GM21423 (cell line): ENCODE results near the gene NFE2L2.
A peak's percentile ranks its signal among the peaks of the same experiment; 100 is the strongest.
"Not testable (repeated sequence)": the region's sequence is repeated elsewhere in the genome, so short reads cannot be mapped to it uniquely, and the experiment has no call there.

Experiments
- ATAC-seq: cut with Tn5 transposase; IDR thresholded peaks from one replicate; pipeline ENCODE4 v1.9.1; 2021; ENCODE audit warnings: mild to moderate bottlenecking, moderate library complexity; ENCODE audit not compliant: unreplicated experiment

Gene NFE2L2

DNA sequence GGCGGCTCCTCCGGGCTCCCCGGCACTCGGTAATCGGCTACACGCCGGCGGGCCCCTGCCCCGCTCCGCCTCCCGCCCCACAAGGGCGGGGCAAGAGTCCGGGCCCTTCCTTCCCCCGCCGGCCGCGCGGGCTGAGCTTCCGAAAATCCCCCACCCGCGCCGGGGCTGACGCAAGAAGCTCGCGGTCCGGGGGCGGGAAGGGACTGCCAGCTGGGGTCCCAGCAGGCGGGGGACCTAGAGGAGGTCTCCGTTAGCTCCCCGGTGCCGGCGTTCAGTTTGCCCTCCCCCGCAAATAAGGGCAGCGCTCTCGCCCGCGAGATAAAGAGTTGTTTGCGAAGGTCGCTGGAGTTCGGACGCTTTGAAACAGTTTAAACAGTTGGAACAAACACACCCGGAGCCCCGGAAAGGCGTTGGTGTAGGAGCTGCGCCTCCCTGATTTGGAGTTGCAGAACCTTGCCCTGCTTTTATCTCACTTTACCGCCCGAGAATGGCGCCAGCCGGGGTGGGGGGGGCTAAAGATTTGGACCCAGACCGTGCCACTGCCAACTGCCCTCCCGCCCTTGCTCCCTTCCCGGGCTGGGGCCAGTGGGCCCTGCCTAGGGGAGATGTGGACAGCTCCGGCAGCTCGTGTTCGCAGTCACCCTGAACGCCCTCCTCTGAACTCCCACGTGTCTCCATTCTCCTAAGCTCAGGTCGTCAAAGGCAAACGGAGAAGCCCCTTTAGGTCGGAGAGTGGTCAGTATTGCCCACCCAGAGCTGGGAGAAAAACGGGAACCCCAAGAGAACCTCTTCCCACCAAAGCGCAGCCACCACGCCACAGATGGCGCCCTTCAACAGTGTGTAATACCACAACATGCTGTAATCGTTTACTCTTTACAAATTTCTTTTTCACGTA lies at the start of gene NFE2L2:
NFE2L2 (minus strand) TSS at position 35 of the 895 bp plus-strand sequence. CDS start 151 bp downstream, outside the sequence.
- peak; percentile 57 for ATAC-seq

GRCh38 chr2:177314194-177314593 lies 49.7 kb upstream of the NFE2L2 start:
- ATAC-seq = no peak

GRCh38 chr2:177313162-177313781 lies 48.7 kb upstream of the NFE2L2 start:
- no peak for ATAC-seq

DNA sequence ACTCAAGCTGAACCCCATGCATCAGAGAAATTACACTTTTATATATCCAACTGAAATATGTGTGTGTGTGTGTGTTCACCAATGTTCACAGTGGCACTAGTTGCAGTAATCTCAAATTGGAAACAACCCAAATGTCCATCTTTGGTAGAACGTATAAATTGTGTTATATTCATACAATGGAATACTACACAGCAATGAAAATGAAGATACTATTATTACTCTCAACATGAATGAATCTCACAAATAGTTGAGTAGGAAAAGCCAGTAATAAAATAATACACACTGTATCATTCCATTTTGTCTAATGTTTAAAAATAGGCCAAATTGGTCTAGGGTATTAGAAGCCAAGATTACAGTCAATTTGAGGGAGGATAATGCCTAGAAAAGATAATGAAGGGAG lies 48.0 kb upstream of the NFE2L2 start:
- no peak for ATAC-seq

GRCh38 chr2:177309672-177310309 lies 45.3 kb upstream of the NFE2L2 start:
- ATAC-seq = not testable (repeated sequence)

- ATAC-seq = no peak
Measured at GRCh38 chr2:177306550-177306949, 42.0 kb upstream of the NFE2L2 start.

GRCh38 chr2:177303939-177304338 lies 39.4 kb upstream of the NFE2L2 start:
- no peak for ATAC-seq

DNA sequence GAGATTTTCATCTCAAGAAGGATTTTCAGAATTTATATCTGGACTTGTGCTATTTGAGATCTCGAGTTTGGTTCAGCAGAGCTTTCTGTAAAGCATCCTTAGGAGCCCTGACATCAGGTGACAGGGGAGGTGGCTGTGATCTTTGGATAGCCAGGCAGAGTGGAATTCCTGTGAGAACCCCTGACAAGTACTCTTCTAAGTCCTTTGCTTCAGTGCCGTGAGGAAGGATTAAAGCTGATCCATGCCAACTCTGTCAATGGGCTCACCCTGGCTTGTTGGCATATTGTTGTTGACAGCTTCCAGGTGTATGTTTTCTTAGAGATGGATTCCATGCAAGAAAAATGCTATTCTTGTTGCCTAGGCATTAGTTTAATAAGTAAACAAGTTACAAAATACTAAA lies 38.0 kb upstream of the NFE2L2 start:
- no peak for ATAC-seq

DNA sequence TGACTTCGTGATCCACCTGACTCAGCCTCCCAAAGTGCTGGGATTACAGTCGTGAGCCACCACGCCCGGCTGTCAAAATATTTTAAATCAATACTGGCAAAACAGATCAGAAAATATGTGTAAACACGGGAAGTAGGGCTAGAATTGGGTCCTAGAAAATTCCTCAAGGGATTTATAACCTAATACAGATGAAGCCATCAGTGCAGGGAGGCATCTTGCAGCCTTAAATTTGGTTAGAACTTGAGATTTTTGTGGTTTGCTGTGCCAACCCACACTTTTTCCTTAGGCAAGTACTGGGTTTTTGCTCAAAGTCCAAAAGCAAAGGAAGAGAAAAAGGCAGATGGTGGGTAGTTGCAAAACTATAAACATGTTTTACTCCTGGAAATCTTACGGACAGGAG lies 33.7 kb upstream of the NFE2L2 start:
- ATAC-seq = no peak

- no peak for ATAC-seq
Measured at GRCh38 chr2:177296040-177296439, 31.5 kb upstream of the NFE2L2 start.

GRCh38 chr2:177295484-177295883 lies 31.0 kb upstream of the NFE2L2 start:
- ATAC-seq = no peak

DNA sequence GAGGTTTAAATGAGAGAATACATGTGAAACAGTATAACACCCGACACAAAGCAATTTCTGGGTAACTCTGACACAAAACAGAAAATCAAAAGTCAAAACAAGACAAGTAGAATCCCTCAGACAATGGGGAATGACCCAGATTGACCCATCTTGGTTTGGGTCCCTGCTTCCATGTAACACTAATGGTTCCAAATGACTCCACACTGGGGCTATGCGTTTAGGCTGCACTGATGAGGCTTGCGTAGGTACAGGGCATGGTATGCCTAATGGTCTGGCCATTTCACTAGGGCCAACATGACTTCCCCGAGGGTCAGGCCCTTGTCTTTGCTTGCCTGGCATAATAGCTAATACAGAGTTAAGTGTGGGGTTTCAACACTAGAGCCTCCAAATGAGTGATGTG lies 27.2 kb upstream of the NFE2L2 start:
- ATAC-seq = no peak

DNA sequence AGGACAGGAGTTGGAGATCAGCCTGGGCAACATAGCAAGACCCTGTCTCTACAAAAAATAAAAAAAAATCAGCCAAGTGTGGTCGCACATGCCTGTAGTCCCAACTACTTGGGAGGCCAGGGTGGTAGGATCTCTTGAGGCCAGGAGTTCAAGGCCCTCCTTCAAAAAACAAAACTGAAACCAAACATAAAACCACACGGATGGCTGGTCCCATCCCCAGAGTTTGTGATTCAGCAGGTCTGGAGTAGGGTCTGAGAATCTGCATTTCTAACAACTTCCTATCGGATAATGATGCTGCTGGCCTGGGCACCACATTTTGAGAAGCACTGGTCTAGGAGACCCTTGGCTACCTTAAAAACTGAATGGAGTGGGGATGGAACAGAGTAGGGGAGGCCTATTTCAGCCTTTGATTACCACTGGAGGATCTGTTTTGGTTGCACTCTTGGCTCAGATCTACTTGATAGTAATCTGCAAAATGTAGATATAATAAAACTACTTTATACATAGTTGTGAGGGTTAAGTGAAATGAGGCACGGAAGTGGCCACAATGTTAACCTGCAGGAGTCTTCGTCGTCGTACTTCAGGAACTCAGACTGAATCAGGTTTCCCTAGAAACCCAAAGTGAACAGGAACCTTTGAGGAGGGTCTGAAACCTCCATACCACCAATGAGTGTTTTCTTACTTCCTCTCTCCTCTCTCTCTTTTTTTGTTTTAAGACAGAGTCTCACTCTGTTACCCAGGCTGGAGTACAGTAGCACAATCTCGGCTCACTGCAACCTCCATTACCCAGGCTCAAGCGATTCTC lies 25.5 kb upstream of the NFE2L2 start:
- ATAC-seq = peak; percentile 85

GRCh38 chr2:177287814-177288213 lies 23.3 kb upstream of the NFE2L2 start:
- no peak for ATAC-seq

GRCh38 chr2:177285892-177286715 lies 21.6 kb upstream of the NFE2L2 start:
- no peak for ATAC-seq

DNA sequence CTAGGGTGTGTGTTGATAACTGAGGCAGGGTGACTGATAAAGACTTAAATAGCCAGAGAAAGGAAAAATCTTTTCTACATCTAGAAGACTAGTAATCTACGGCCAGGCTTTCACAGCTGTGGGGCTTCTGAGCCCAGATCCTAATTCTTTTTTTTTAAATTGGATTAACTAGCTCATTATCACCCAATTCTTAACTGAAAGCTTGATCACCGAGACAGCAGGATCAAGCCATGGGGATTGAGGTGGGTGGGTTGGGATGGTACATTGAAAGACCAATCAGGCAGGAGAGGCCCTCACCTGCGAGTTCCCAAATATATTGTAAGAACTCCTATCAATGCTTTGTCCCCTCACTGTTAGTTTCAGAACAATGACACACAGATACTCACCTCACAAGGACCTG lies 20.0 kb upstream of the NFE2L2 start:
- ATAC-seq = no peak

DNA sequence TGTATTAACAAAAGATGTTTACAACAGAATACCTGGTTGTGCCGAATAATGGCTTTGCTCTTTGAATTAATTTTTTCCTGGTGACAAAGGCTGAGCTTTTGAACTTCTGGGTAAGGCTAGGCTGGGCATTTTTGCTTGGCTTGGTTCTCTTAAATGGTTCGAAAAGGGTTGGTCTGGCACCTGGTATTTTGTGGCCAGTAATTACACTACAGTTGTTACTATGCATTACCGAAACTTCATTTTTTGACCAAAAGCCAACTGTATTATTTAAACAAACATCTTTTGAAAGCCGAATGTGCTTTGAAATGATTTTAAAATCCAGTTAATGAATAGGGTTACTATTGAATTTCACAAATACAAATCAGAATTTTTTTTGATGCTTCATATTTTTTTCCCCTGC lies 19.4 kb upstream of the NFE2L2 start:
- ATAC-seq = no peak

DNA sequence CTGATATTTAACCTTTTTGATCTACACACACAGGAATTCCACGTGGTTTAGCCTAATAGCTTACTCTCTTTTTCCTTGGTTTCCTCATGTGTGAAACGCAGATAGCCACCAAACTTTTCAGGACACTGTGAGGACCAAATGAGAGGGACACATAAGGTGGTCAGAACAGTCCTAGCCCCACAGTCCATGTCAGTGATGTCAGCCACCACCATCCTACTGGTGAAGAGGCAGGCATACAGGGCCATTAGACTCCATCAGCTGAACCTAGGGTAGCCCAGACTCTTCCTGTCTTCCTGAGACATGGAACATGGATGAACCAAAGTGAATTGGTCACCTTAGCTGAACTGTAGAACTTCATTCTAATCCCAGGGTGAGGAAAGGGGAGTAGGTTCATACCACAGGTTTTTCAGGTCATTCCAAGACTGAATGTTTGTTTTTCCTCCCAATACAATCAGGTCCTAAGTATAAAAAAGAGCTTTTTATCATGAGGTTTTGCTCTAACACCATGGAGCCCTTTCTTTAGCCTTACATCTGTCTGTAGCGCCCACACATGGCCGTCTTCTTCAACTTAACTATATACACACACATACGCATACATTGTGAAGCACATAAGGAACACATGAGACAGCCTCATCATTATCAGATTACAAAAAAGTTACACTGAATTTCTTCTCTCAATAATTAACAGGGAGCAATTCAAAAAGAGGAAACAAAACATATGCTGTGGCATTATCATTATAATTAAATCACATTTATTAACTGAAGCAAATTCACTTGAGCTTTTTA lies 18.5 kb upstream of the NFE2L2 start:
- ATAC-seq = no peak

- ATAC-seq = no peak
Measured at GRCh38 chr2:177282181-177282641, 17.7 kb upstream of the NFE2L2 start.
